ENCODE results near the gene KIFBP.
"Not testable (repeated sequence)": the region's sequence is repeated elsewhere in the genome, so short reads cannot be mapped to it uniquely, and the experiment has no call there.

Gene KIFBP

GRCh38 chr10:69018613-69019012 lies 30.0 kb downstream of the KIFBP start:
- no peak for TF ChIP-seq CTCF (IDR thresholded peaks at IDR 0.05; ENCODE audit: control insufficient read depth, insufficient read depth, low read depth, low read length, missing control alignments)
- H3K4me3 ChIP-seq (ENCODE audit: control insufficient read depth, low read depth, low read length) = no peak overlapping the region
- no peak for DNase-seq (ENCODE audit: low read depth)

- no peak for DNase-seq (ENCODE audit: low read depth)
- TF ChIP-seq CTCF (IDR thresholded peaks at IDR 0.05; ENCODE audit: control insufficient read depth, insufficient read depth, low read depth, low read length, missing control alignments) = no peak
- no peak overlapping the region for H3K4me3 ChIP-seq (ENCODE audit: control insufficient read depth, low read depth, low read length)
Observed at GRCh38 chr10:69022611-69023010, 34.0 kb downstream of the KIFBP start.

- TF ChIP-seq CTCF (IDR thresholded peaks at IDR 0.05; ENCODE audit: control insufficient read depth, insufficient read depth, low read depth, low read length, missing control alignments) = no peak
- H3K4me3 ChIP-seq (ENCODE audit: control insufficient read depth, low read depth, low read length) = no peak overlapping the region
- no peak for DNase-seq (ENCODE audit: low read depth)
Observed at GRCh38 chr10:69025370-69025896, 36.8 kb downstream of the KIFBP start.

GRCh38 chr10:69033256-69033655 lies 44.7 kb downstream of the KIFBP start:
- no peak for DNase-seq (ENCODE audit: low read depth)
- TF ChIP-seq CTCF (IDR thresholded peaks at IDR 0.05; ENCODE audit: control insufficient read depth, insufficient read depth, low read depth, low read length, missing control alignments) = no peak
- H3K4me3 ChIP-seq (ENCODE audit: control insufficient read depth, low read depth, low read length) = no peak overlapping the region

GRCh38 chr10:69037489-69037888 lies 48.9 kb downstream of the KIFBP start:
- H3K4me3 ChIP-seq (ENCODE audit: control insufficient read depth, low read depth, low read length) = no peak overlapping the region
- TF ChIP-seq CTCF (IDR thresholded peaks at IDR 0.05; ENCODE audit: control insufficient read depth, insufficient read depth, low read depth, low read length, missing control alignments) = no peak
- no peak for DNase-seq (ENCODE audit: low read depth)

GRCh38 chr10:69040904-69041303 lies 52.3 kb downstream of the KIFBP start:
- not testable (repeated sequence) for DNase-seq (ENCODE audit: low read depth); H3K4me3 ChIP-seq (ENCODE audit: control insufficient read depth, low read depth, low read length)

- no peak for TF ChIP-seq CTCF (IDR thresholded peaks at IDR 0.05; ENCODE audit: control insufficient read depth, insufficient read depth, low read depth, low read length, missing control alignments)
- no peak for DNase-seq (ENCODE audit: low read depth)
- no peak overlapping the region for H3K4me3 ChIP-seq (ENCODE audit: control insufficient read depth, low read depth, low read length)
Observed at GRCh38 chr10:69042417-69042816, 53.8 kb downstream of the KIFBP start.
